HG03159 (cell line): Measurements from ENCODE around the gene ZNF469.
"Not testable (repeated sequence)": the region's sequence is repeated elsewhere in the genome, so short reads cannot be mapped to it uniquely, and the experiment has no call there.

Experiments used
- ATAC-seq: cut with Tn5 transposase; IDR thresholded peaks from one replicate; pipeline ENCODE4 v1.9.1; 2021; ENCODE audit warnings: mild to moderate bottlenecking, moderate library complexity; ENCODE audit not compliant: unreplicated experiment

ZNF469 gene

GRCh38 chr16:88406096-88407041 is 23.6 kb downstream of the ZNF469 start:
- no peak for ATAC-seq

- ATAC-seq = no peak
These were observed 24.3 kb downstream of the ZNF469 start for GRCh38 chr16:88407042-88407420.

GRCh38 chr16:88407807-88408206 is 25.0 kb downstream of the ZNF469 start:
- no peak for ATAC-seq

- ATAC-seq = no peak
These were observed 25.9 kb downstream of the ZNF469 start for GRCh38 chr16:88408561-88409142.

- no peak for ATAC-seq
These were observed 26.7 kb downstream of the ZNF469 start for GRCh38 chr16:88409296-88410065.

- not testable (repeated sequence) for ATAC-seq
These were observed 27.7 kb downstream of the ZNF469 start for GRCh38 chr16:88410297-88410968.

- no peak for ATAC-seq
These were observed 29.3 kb downstream of the ZNF469 start for GRCh38 chr16:88411951-88412576.

- no peak for ATAC-seq
These were observed 30.0 kb downstream of the ZNF469 start for GRCh38 chr16:88412766-88413165.

- no peak for ATAC-seq
These were observed 30.5 kb downstream of the ZNF469 start for GRCh38 chr16:88413231-88413630.

GRCh38 chr16:88413631-88414030 is 30.9 kb downstream of the ZNF469 start:
- no peak for ATAC-seq

- no peak for ATAC-seq
These were observed 32.0 kb downstream of the ZNF469 start for GRCh38 chr16:88414521-88415380.

- ATAC-seq = no peak
These were observed 32.6 kb downstream of the ZNF469 start for GRCh38 chr16:88415381-88415705.

- no peak for ATAC-seq
These were observed 33.1 kb downstream of the ZNF469 start for GRCh38 chr16:88415713-88416323.

GRCh38 chr16:88416686-88417085 is 33.9 kb downstream of the ZNF469 start:
- ATAC-seq = no peak

GRCh38 chr16:88417684-88418476 is 35.1 kb downstream of the ZNF469 start:
- ATAC-seq = no peak

- ATAC-seq = no peak
These were observed 36.1 kb downstream of the ZNF469 start for GRCh38 chr16:88418869-88419268.

- no peak for ATAC-seq
These were observed 37.0 kb downstream of the ZNF469 start for GRCh38 chr16:88419790-88420189.

GRCh38 chr16:88420496-88420895 is 37.7 kb downstream of the ZNF469 start:
- no peak for ATAC-seq

- no peak for ATAC-seq
These were observed 38.5 kb downstream of the ZNF469 start for GRCh38 chr16:88421301-88421700.
